Endothelial cell of umbilical vein (primary cell): ENCODE measurements around the gene SPACDR. TPM values are rescaled to one million over a fixed set of nuclear protein-coding genes. Genes with fewer than 3 reads are reported as not detected.

Source experiments
- BruUV-seq: library from RNA; stranded (reverse); fragments of 400-500 nt; replicated peaks from 2 replicates; lab custom pipeline; 2021; lab: Mats Ljungman, UMichigan
- CTCF ChIA-PET: fragments of 300-600, 350-600 bp; sonication (Branson Sonifier 250); formaldehyde crosslinking; loops from one replicate; lab custom pipeline; 2021; ENCODE audit warnings: antibody characterized with exemption, inconsistent platforms; lab: Charles Lee
- POLR2A ChIA-PET: fragments of 300-600, 350-600 bp; sonication (Branson Sonifier 250); formaldehyde crosslinking; loops from one replicate; lab custom pipeline; 2021; ENCODE audit warnings: antibody characterized with exemption, inconsistent platforms; lab: Charles Lee
- DNase-seq: peaks from one replicate; pipeline ENCODE4 v3.0.0-alpha.2; 2011; ENCODE audit warnings: low read depth, low spot score
- FAIRE-seq: peaks from 2 replicates; lab custom pipeline; 2011; peaks lifted over from hg19 to GRCh38; lab: Jason Lieb, UNC
- H2AFZ ChIP-seq: 2 replicates; pipeline ENCODE4 v1.6.0; 2012; ENCODE audit warnings: low read depth, low read length, control low read depth, inconsistent platforms
- H3K27ac ChIP-seq: 2 replicates; pipeline ENCODE4 v1.5.1; 2011; ENCODE audit warnings: low read depth, mild to moderate bottlenecking, control low read depth, low read length, moderate library complexity; ENCODE audit not compliant: insufficient read depth
- H3K27me3 ChIP-seq, 2 experiments: 2 replicates each; pipeline versions ENCODE4 v1.6.0 to v1.6.1; 2011; ENCODE audit warnings: low read length in 2 of 2, mixed read lengths in 1 of 2; ENCODE audit not compliant: control insufficient read depth in 2 of 2, insufficient read depth in 2 of 2
- H3K36me3 ChIP-seq, 2 experiments: 2 replicates in 1 of 2; 3 replicates in 1 of 2; pipeline ENCODE4 v1.5.1; 2011; ENCODE audit warnings: low read length in 2 of 2, mild to moderate bottlenecking in 1 of 2, moderate library complexity in 1 of 2; ENCODE audit not compliant: control insufficient read depth in 2 of 2, insufficient read depth in 2 of 2; ENCODE audit errors: extremely low read depth in 1 of 2
- H3K4me1 ChIP-seq: 3 replicates; pipeline ENCODE4 v1.5.1; 2011; ENCODE audit warnings: mild to moderate bottlenecking, low read length; ENCODE audit not compliant: control insufficient read depth, insufficient read depth; ENCODE audit errors: extremely low read depth
- H3K4me2 ChIP-seq: 2 replicates; pipeline ENCODE4 v1.6.1; 2011; ENCODE audit warnings: low read length, control low read depth, mixed read lengths; ENCODE audit not compliant: insufficient read depth
- H3K4me3 ChIP-seq, 3 experiments: fragments of 200-600 bp in 1 of 3; sonication (generic), shearing (Covaris generic) in 1 of 3; replicated peaks in 1 of 3; 2 replicates each; pipeline ENCODE4 v1.5.1; 2011 to 2016; ENCODE audit warnings: control low read depth in 3 of 3, low read length in 3 of 3, mild to moderate bottlenecking in 2 of 3, inconsistent platforms in 1 of 3, low read depth in 1 of 3, moderate library complexity in 1 of 3; ENCODE audit not compliant: insufficient read depth in 1 of 3
- H3K79me2 ChIP-seq: 2 replicates; pipeline ENCODE4 v1.6.0; 2012; ENCODE audit warnings: low read length, inconsistent platforms; ENCODE audit not compliant: control insufficient read depth, insufficient read depth
- H3K9ac ChIP-seq: replicated peaks from 2 replicates; pipeline ENCODE3; 2011; ENCODE audit warnings: low read length, control low read depth; ENCODE audit not compliant: insufficient read depth; ENCODE audit errors: extremely low read depth
- H3K9me1 ChIP-seq: replicated peaks from 3 replicates; pipeline ENCODE4 v1.6.0; 2011; ENCODE audit warnings: mild to moderate bottlenecking, low read length; ENCODE audit not compliant: control insufficient read depth, insufficient read depth; ENCODE audit errors: extremely low read depth
- H3K9me3 ChIP-seq: replicated peaks from 2 replicates; pipeline ENCODE4 v1.5.1; 2012; ENCODE audit warnings: low read length, inconsistent platforms; ENCODE audit not compliant: control insufficient read depth, insufficient read depth
- H4K20me1 ChIP-seq: replicated peaks from 2 replicates; pipeline ENCODE3; 2011; ENCODE audit warnings: mild to moderate bottlenecking, low read length; ENCODE audit not compliant: control insufficient read depth, insufficient read depth; ENCODE audit errors: extremely low read depth
- GATA2 ChIP-seq: IDR thresholded peaks from 2 replicates; pipeline ENCODE4 v1.7.0; 2011; ENCODE audit warnings: low read depth, mild to moderate bottlenecking, moderate library complexity, mixed read lengths, low read length; ENCODE audit not compliant: insufficient read length, insufficient read depth
- MYC ChIP-seq: IDR thresholded peaks from one replicate; pipeline ENCODE4 v1.6.1; 2011; ENCODE audit warnings: mild to moderate bottlenecking, low read depth, low read length
- POLR2A ChIP-seq: IDR thresholded peaks from 2 replicates; pipeline ENCODE4 v1.6.1; 2012; ENCODE audit warnings: low read depth, mild to moderate bottlenecking, control low read depth, low read length
- POLR2AphosphoS5 ChIP-seq: IDR thresholded peaks from 2 replicates; pipeline ENCODE4 v1.6.1; 2012; ENCODE audit warnings: low read depth, mild to moderate bottlenecking, control low read depth, low read length, moderate library complexity; ENCODE audit not compliant: insufficient read depth
- dilution Hi-C: fragments of 300-500 bp; cut with MboI; formaldehyde crosslinking; loops from one replicate; pipeline ENCODE4 v1.15.0; 2019; ENCODE audit warnings: low sequenced_read_pairs; ENCODE audit not compliant: extremely low pct_ligation_motif_present
- intact Hi-C: fragments of 100-400 bp; cut with micrococcal nuclease; formaldehyde crosslinking; loops from one replicate; pipeline ENCODE4 v1.10.0; 2022
- polyA plus RNA-seq, 4 experiments: library from polyadenylated mRNA; depleted of rRNA in 3 of 4; stranded (reverse) in 3 of 4; unstranded in 1 of 4; fragments of >200 nt; gene quantifications; 2 replicates each; pipeline versions ENCODE4 v1.2.1 to v1.2.3, GENCODE V29; 2011 to 2012; ENCODE audit warnings: missing spikeins in 1 of 4
- total RNA-seq: library from RNA; stranded (reverse); gene quantifications from 2 replicates; pipeline ENCODE4 v1.2.3, GENCODE V29; 2021
- TF ChIP-seq, protein P1 (sequence below), 2 donors: IDR thresholded peaks; 1 replicate in 1 of 2; 2 replicates in 1 of 2; pipeline ENCODE4 v1.5.1; 2011; ENCODE audit warnings: low read length in 2 of 2, mild to moderate bottlenecking in 2 of 2, moderate library complexity in 2 of 2, control low read depth in 1 of 2, inconsistent platforms in 1 of 2, low read depth in 1 of 2; ENCODE audit not compliant: insufficient read depth in 1 of 2; ENCODE audit errors: extremely low read depth in 1 of 2
- TF ChIP-seq, protein P2 (sequence below): IDR thresholded peaks from 2 replicates; pipeline ENCODE4 v1.6.1; 2011; ENCODE audit not compliant: insufficient read depth, insufficient read length

Gene SPACDR
- total and polyA plus RNA-seq, 2 donors (not counting 3 experiments of a cell fraction or from before 2014, with no cell fraction given), result 1.6 to 4.1 TPM

DNA sequence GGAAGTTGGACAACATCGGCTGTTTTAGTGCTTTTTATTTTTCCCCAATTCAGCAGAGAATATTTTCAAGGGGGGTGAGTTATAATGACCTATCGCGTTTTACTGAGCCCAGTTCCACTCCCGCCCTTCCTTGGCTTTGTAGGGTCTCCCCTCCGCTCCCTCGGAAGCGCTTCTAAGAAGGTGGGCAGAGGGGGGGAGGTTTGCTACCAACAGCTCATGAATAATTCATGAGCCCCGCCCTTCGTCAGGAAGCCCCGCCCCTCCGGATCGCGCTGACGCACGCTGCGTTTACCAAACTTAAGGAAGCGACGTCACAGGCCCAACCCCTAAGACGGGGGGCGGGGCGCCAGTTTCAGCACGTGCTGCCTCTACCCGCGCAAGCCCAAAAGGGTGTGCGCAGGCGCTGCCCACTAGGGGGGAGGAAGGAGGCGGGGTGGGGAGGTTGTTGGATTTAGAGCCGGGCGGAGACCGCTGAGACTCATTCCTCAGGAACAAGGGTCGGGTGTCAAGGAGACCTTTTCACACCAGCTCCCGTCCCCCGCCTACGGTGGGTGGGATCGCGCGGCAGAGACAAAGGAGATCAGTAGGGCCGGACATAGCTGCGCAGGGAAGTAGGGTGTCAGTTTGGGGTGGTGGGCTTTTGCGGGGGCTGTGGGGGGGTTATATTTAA lies 35.0 kb downstream of the SPACDR start:
- Histone ChIP-seq H3K4me2 (peak overlapping the region; percentile 56), H3K79me2 (peaks cover 31% of the 10 kb centered on the region), H3K9me3 (no peaks in the 10 kb centered on the region), H3K27ac (peak overlapping the region; percentile 89), H2AFZ (no peak overlapping the region), H3K9me1 (no peaks in the 10 kb centered on the region), H3K27me3 (no peaks in the 10 kb centered on the region), H3K9ac (peak overlapping the region; percentile 92), H3K36me3 (peaks cover 3 to 18% of the 10 kb centered on the region in 2 experiments), H3K4me1 (peaks cover 19% of the 10 kb centered on the region), H4K20me1 (no peaks in the 10 kb centered on the region), H3K4me3 (peak overlapping the region; percentile 55 to 80 (median 69))
- FAIRE-seq, result no peak
- ChIA-PET POLR2A (interaction anchor here (0.6 to 3.1 kb wide), 22 partner anchors 8 to 303 kb away, joined by 3 to 59 read pairs (median 4); partner anchors contain the start of genes FBXO24, LRCH4, MBLAC1 and MOSPD3), CTCF (interaction anchor here (0.6 to 2.1 kb wide), 7 partner anchors 9 to 55 kb away, joined by 3 to 10 read pairs (median 5); partner anchors contain the start of gene NYAP1)
- dilution Hi-C loops, result no loop called here
- TF ChIP-seq GATA2 (no peak), MYC (peak; percentile 10), POLR2A (peak; percentile 92), POLR2AphosphoS5 (peak; percentile 78)
- TF ChIP-seq, protein P1, sequence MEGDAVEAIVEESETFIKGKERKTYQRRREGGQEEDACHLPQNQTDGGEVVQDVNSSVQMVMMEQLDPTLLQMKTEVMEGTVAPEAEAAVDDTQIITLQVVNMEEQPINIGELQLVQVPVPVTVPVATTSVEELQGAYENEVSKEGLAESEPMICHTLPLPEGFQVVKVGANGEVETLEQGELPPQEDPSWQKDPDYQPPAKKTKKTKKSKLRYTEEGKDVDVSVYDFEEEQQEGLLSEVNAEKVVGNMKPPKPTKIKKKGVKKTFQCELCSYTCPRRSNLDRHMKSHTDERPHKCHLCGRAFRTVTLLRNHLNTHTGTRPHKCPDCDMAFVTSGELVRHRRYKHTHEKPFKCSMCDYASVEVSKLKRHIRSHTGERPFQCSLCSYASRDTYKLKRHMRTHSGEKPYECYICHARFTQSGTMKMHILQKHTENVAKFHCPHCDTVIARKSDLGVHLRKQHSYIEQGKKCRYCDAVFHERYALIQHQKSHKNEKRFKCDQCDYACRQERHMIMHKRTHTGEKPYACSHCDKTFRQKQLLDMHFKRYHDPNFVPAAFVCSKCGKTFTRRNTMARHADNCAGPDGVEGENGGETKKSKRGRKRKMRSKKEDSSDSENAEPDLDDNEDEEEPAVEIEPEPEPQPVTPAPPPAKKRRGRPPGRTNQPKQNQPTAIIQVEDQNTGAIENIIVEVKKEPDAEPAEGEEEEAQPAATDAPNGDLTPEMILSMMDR (IDR thresholded peaks at IDR 0.05; ENCODE audit: extremely low read depth in 1 of 2, insufficient read depth in 1 of 2, low read depth in 1 of 2, low read length in 2 of 2), result no peak
- TF ChIP-seq, protein P2, sequence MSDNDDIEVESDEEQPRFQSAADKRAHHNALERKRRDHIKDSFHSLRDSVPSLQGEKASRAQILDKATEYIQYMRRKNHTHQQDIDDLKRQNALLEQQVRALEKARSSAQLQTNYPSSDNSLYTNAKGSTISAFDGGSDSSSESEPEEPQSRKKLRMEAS, result peak; percentile 95
- intact Hi-C loops, result loop anchor here (1.0 to 2.0 kb wide), 4 partner anchors 7 to 117 kb away; partner anchors contain the start of genes PPP1R35 and TSC22D4
- TSS peak; percentile 60 for BruUV-seq
- peak; percentile 100 for DNase-seq
